Measurements from ENCODE around the gene ATP6V1C2. TPM values are rescaled to one million over a fixed set of nuclear protein-coding genes. Genes with fewer than 3 reads are reported as not detected.

Gene ATP6V1C2
- total and polyA plus RNA-seq, 2 experiments from 2014 or later: 0.14 to 2.1 TPM

DNA sequence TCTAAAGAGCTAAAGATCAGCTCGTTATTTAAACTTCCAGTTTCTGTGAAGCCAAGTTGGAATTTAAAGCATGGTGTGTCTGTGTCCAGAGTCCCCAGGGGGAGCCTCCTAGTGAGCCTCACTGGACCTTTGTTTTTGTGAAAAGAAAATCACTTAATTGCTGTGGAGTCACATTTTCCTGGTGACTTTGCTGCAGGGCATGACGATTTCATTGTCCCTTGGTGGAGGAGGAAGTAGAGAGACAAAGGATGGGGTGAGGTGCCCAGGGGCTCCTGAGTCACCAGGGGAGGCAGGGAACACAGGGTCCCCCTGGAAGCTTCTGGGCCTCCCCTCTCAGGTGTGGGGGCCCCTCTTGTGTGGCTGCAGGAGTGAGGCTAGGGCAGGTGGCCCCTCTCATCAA, 19.7 kb downstream of the ATP6V1C2 start (continued):
- TF ChIP-seq, protein P1, sequence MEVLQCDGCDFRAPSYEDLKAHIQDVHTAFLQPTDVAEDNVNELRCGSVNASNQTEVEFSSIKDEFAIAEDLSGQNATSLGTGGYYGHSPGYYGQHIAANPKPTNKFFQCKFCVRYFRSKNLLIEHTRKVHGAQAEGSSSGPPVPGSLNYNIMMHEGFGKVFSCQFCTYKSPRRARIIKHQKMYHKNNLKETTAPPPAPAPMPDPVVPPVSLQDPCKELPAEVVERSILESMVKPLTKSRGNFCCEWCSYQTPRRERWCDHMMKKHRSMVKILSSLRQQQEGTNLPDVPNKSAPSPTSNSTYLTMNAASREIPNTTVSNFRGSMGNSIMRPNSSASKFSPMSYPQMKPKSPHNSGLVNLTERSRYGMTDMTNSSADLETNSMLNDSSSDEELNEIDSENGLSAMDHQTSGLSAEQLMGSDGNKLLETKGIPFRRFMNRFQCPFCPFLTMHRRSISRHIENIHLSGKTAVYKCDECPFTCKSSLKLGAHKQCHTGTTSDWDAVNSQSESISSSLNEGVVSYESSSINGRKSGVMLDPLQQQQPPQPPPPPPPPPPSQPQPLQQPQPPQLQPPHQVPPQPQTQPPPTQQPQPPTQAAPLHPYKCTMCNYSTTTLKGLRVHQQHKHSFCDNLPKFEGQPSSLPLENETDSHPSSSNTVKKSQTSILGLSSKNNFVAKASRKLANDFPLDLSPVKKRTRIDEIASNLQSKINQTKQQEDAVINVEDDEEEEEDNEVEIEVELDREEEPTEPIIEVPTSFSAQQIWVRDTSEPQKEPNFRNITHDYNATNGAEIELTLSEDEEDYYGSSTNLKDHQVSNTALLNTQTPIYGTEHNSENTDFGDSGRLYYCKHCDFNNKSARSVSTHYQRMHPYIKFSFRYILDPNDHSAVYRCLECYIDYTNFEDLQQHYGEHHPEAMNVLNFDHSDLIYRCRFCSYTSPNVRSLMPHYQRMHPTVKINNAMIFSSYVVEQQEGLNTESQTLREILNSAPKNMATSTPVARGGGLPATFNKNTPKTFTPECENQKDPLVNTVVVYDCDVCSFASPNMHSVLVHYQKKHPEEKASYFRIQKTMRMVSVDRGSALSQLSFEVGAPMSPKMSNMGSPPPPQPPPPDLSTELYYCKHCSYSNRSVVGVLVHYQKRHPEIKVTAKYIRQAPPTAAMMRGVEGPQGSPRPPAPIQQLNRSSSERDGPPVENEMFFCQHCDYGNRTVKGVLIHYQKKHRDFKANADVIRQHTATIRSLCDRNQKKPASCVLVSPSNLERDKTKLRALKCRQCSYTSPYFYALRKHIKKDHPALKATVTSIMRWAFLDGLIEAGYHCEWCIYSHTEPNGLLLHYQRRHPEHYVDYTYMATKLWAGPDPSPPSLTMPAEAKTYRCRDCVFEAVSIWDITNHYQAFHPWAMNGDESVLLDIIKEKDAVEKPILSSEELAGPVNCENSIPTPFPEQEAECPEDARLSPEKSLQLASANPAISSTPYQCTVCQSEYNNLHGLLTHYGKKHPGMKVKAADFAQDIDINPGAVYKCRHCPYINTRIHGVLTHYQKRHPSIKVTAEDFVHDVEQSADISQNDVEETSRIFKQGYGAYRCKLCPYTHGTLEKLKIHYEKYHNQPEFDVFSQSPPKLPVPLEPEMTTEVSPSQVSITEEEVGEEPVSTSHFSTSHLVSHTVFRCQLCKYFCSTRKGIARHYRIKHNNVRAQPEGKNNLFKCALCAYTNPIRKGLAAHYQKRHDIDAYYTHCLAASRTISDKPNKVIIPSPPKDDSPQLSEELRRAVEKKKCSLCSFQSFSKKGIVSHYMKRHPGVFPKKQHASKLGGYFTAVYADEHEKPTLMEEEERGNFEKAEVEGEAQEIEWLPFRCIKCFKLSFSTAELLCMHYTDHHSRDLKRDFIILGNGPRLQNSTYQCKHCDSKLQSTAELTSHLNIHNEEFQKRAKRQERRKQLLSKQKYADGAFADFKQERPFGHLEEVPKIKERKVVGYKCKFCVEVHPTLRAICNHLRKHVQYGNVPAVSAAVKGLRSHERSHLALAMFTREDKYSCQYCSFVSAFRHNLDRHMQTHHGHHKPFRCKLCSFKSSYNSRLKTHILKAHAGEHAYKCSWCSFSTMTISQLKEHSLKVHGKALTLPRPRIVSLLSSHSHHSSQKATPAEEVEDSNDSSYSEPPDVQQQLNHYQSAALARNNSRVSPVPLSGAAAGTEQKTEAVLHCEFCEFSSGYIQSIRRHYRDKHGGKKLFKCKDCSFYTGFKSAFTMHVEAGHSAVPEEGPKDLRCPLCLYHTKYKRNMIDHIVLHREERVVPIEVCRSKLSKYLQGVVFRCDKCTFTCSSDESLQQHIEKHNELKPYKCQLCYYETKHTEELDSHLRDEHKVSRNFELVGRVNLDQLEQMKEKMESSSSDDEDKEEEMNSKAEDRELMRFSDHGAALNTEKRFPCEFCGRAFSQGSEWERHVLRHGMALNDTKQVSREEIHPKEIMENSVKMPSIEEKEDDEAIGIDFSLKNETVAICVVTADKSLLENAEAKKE (CRISPR knock-in tag; IDR thresholded peaks at IDR 0.05): no peak
- TF ChIP-seq JUNB (IDR thresholded peaks at IDR 0.05; ENCODE audit: unreplicated experiment) (no peak), ZNF114 (CRISPR knock-in tag; IDR thresholded peaks at IDR 0.05) (no peak)

DNA sequence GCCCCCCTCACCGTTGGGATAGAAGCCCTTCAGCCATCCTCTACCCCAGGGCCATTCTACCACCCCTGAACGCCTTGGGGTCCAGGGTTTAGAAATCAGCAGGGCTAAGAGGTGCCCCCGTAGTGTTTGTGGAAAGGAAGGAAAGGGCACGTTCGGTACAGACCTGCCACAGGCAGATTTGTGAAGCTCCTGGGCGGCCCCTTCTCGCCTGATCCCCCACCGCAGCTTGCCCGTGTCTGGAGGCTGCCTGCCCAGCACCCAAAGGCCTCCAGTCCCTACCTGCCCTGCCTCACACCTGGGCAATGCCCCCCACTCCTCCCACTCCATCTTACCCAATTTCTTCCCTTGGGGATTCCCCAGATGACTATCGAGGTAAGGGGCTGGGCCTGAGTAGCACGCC, 21.2 kb downstream of the ATP6V1C2 start:
- H3K4me3 ChIP-seq: no peak overlapping the region
- H3K27me3 Mint-ChIP-seq (ENCODE audit: insufficient read depth, low read depth, poor library complexity): peaks cover 3% of the 10 kb centered on the region
- DNase-seq (ENCODE audit: low spot score): no peak
- H3K79me2 ChIP-seq (replicated peaks; ENCODE audit: insufficient read depth): no peaks in the 10 kb centered on the region
- H4K20me1 ChIP-seq (replicated peaks; ENCODE audit: insufficient read depth): no peaks in the 10 kb centered on the region
- H3K4me1 ChIP-seq (ENCODE audit: insufficient read depth): no peaks in the 10 kb centered on the region
- H3F3A ChIP-seq (replicated peaks; ENCODE audit: low read depth): no peaks in the 10 kb centered on the region
- no peaks in the 10 kb centered on the region for H3K9me2 ChIP-seq (ENCODE audit: insufficient read depth)
- no peak overlapping the region for H2AFZ ChIP-seq
- H3K27ac Mint-ChIP-seq: no peak overlapping the region
- no peaks in the 10 kb centered on the region for H3K27me3 ChIP-seq (ENCODE audit: insufficient read depth)
- no peak for ATAC-seq
- no peaks in the 10 kb centered on the region for H3K9me3 Mint-ChIP-seq
- H3K4me3 Mint-ChIP-seq: no peak overlapping the region
- H3K36me3 Mint-ChIP-seq (ENCODE audit: low read depth): no peaks in the 10 kb centered on the region
- H3K27ac ChIP-seq (ENCODE audit: low read depth): no peak overlapping the region
- no peaks in the 10 kb centered on the region for H3K36me3 ChIP-seq (ENCODE audit: insufficient read depth)
- H3K4me1 Mint-ChIP-seq: no peaks in the 10 kb centered on the region
- H3K4me2 ChIP-seq: no peak overlapping the region
- TF ChIP-seq ZNF331 (CRISPR knock-in tag; IDR thresholded peaks at IDR 0.05; ENCODE audit: low read depth): no peak
- no peak for TF ChIP-seq ZNF114 (CRISPR knock-in tag; IDR thresholded peaks at IDR 0.05)
- TF ChIP-seq, protein P2, sequence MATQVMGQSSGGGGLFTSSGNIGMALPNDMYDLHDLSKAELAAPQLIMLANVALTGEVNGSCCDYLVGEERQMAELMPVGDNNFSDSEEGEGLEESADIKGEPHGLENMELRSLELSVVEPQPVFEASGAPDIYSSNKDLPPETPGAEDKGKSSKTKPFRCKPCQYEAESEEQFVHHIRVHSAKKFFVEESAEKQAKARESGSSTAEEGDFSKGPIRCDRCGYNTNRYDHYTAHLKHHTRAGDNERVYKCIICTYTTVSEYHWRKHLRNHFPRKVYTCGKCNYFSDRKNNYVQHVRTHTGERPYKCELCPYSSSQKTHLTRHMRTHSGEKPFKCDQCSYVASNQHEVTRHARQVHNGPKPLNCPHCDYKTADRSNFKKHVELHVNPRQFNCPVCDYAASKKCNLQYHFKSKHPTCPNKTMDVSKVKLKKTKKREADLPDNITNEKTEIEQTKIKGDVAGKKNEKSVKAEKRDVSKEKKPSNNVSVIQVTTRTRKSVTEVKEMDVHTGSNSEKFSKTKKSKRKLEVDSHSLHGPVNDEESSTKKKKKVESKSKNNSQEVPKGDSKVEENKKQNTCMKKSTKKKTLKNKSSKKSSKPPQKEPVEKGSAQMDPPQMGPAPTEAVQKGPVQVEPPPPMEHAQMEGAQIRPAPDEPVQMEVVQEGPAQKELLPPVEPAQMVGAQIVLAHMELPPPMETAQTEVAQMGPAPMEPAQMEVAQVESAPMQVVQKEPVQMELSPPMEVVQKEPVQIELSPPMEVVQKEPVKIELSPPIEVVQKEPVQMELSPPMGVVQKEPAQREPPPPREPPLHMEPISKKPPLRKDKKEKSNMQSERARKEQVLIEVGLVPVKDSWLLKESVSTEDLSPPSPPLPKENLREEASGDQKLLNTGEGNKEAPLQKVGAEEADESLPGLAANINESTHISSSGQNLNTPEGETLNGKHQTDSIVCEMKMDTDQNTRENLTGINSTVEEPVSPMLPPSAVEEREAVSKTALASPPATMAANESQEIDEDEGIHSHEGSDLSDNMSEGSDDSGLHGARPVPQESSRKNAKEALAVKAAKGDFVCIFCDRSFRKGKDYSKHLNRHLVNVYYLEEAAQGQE (IDR thresholded peaks at IDR 0.05; ENCODE audit: unreplicated experiment): no peak
- no peak for TF ChIP-seq POLR2AphosphoS5 (IDR thresholded peaks at IDR 0.05; ENCODE audit: low read depth)
- no peak for TF ChIP-seq NANOG (IDR thresholded peaks at IDR 0.05; ENCODE audit: borderline replicate concordance)
- no peak for TF ChIP-seq EZH2phosphoT487 (IDR thresholded peaks at IDR 0.05; ENCODE audit: unreplicated experiment)
- no peak for TF ChIP-seq CREB1 (CRISPR knock-in tag; IDR thresholded peaks at IDR 0.05; ENCODE audit: low read depth)
- TF ChIP-seq JUNB (IDR thresholded peaks at IDR 0.05; ENCODE audit: unreplicated experiment): no peak
- TF ChIP-seq EZH2 (IDR thresholded peaks at IDR 0.05; ENCODE audit: low read depth, unreplicated experiment): no peak
